Measurements from ENCODE around the gene MYBPHL.

- TF ChIP-seq POLR2A (IDR thresholded peaks at IDR 0.05) (no peak), CTCF (IDR thresholded peaks at IDR 0.05) (no peak)
These were observed 7.1 kb downstream of the MYBPHL start for GRCh38 chr1:109299558-109300343.
